ENCODE measurements around the gene SPAG6. TPM values are rescaled to one million over a fixed set of nuclear protein-coding genes. Genes with fewer than 3 reads are reported as not detected.

The SPAG6 gene
- total and polyA plus RNA-seq, 2 experiments from 2014 or later: 0.21 TPM; not detected in 1

DNA sequence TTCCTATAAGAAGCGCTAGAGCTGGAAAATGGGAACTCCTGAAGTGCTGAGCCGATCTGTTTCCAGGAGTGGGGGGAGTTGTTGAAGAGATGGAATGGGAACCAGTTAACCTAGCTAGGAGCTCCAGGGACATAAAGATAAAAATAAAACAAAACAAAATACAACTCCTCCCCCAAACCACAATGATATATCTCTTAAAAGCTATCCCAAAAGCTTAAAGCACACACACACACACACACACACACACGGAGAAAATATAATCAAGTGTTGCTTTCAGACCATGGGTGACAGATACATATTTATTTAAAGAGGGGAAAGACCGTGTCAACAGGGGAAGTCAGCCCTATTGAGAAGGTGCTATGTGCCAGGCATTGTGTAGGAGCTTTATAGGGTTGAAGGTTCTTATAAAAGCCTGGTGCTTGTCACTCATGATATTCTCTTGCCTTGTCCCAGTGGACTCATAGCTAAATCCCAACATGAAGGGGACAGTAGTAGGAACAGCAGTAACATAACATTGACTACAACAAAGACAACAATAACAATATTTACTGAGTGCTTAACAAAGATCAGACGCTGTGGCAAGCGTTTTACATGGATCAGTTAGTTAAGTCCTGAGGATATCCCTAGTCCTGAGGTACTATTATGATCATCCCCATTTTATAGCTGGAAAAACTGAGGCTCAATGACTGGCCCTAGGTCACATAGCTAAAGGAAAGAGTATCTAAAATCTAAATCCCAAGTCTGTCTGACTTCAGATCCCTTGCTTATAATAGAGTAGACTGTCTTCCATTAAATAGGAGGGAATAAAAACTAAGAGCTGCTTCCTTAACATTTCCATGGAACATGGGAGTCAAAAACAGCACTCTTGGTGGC is 115.5 kb downstream of the SPAG6 start (continued):
- TF ChIP-seq, protein P1, sequence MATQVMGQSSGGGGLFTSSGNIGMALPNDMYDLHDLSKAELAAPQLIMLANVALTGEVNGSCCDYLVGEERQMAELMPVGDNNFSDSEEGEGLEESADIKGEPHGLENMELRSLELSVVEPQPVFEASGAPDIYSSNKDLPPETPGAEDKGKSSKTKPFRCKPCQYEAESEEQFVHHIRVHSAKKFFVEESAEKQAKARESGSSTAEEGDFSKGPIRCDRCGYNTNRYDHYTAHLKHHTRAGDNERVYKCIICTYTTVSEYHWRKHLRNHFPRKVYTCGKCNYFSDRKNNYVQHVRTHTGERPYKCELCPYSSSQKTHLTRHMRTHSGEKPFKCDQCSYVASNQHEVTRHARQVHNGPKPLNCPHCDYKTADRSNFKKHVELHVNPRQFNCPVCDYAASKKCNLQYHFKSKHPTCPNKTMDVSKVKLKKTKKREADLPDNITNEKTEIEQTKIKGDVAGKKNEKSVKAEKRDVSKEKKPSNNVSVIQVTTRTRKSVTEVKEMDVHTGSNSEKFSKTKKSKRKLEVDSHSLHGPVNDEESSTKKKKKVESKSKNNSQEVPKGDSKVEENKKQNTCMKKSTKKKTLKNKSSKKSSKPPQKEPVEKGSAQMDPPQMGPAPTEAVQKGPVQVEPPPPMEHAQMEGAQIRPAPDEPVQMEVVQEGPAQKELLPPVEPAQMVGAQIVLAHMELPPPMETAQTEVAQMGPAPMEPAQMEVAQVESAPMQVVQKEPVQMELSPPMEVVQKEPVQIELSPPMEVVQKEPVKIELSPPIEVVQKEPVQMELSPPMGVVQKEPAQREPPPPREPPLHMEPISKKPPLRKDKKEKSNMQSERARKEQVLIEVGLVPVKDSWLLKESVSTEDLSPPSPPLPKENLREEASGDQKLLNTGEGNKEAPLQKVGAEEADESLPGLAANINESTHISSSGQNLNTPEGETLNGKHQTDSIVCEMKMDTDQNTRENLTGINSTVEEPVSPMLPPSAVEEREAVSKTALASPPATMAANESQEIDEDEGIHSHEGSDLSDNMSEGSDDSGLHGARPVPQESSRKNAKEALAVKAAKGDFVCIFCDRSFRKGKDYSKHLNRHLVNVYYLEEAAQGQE (IDR thresholded peaks at IDR 0.05; ENCODE audit: unreplicated experiment): no peak
- TF ChIP-seq EZH2 (IDR thresholded peaks at IDR 0.05; ENCODE audit: low read depth, unreplicated experiment): no peak
- no peak for TF ChIP-seq ETS1 (IDR thresholded peaks at IDR 0.05)
- TF ChIP-seq CTCF (conservative IDR thresholded peaks at IDR 0.05; ENCODE audit: low read depth in 2 of 2): no peak

DNA sequence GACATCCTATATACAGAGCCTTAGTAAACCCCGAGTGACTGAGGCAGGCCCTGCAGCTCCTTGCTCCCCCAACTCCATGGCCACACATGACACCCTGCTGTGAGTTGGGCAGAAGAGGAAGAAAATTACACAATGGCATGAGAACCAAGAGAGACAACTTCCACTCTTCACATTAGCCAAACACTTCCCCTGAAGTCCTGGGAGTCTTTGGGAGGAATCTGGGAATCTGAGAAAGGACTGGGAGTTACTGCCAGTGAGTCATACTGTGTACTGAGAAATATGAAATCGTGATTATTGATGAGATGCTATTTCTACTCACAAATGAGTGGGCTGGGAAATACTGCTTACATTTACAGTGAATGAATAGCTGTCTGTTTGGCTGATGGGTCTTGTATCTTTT is 116.6 kb downstream of the SPAG6 start:
- Histone ChIP-seq H3F3A (replicated peaks; ENCODE audit: low read depth) (no peaks in the 10 kb centered on the region), H3K4me3 (no peak overlapping the region), H4K20me1 (replicated peaks; ENCODE audit: insufficient read depth) (no peaks in the 10 kb centered on the region), H2AFZ (no peak overlapping the region), H3K27me3 (ENCODE audit: insufficient read depth) (no peaks in the 10 kb centered on the region), H3K9me2 (ENCODE audit: insufficient read depth) (no peaks in the 10 kb centered on the region), H3K4me2 (no peak overlapping the region), H3K79me2 (replicated peaks; ENCODE audit: insufficient read depth) (no peaks in the 10 kb centered on the region), H3K36me3 (ENCODE audit: insufficient read depth) (no peaks in the 10 kb centered on the region), H3K27ac (ENCODE audit: low read depth) (no peak overlapping the region), H3K4me1 (ENCODE audit: insufficient read depth) (peaks cover 4% of the 10 kb centered on the region; the same call in 1 of the 2 replicates)
- H3K27ac Mint-ChIP-seq: no peak overlapping the region
- H3K4me1 Mint-ChIP-seq: peaks cover 7% of the 10 kb centered on the region
- H3K27me3 Mint-ChIP-seq (ENCODE audit: insufficient read depth, low read depth, poor library complexity): peaks cover 4% of the 10 kb centered on the region
- no peak overlapping the region for H3K4me3 Mint-ChIP-seq
- DNase-seq (ENCODE audit: low spot score): no peak
- ATAC-seq: no peak
- H3K9me3 Mint-ChIP-seq: no peaks in the 10 kb centered on the region
- H3K36me3 Mint-ChIP-seq (ENCODE audit: low read depth): no peaks in the 10 kb centered on the region
- TF ChIP-seq CTCF (conservative IDR thresholded peaks at IDR 0.05; ENCODE audit: low read depth in 2 of 2) (no peak), JUNB (IDR thresholded peaks at IDR 0.05; ENCODE audit: unreplicated experiment) (no peak), STAT1 (IDR thresholded peaks at IDR 0.05; ENCODE audit: unreplicated experiment) (no peak), POLR2AphosphoS5 (IDR thresholded peaks at IDR 0.05; ENCODE audit: low read depth) (no peak), NANOG (IDR thresholded peaks at IDR 0.05; ENCODE audit: borderline replicate concordance) (no peak), EZH2 (IDR thresholded peaks at IDR 0.05; ENCODE audit: low read depth, unreplicated experiment) (no peak), ZNF114 (CRISPR knock-in tag; IDR thresholded peaks at IDR 0.05) (no peak)
- TF ChIP-seq, protein P1 (IDR thresholded peaks at IDR 0.05; ENCODE audit: unreplicated experiment): no peak
